ENCODE measurements around the gene NUDT3.

NUDT3 gene

GRCh38 chr6:34316431-34317171 is 75.9 kb downstream of the NUDT3 start:
- no peak overlapping the region for H3K9ac ChIP-seq (ENCODE audit: low read depth in 1 of 2, low read length in 2 of 2)
- H3K9me3 ChIP-seq (ENCODE audit: control insufficient read depth in 2 of 2, low read length in 2 of 2), result no peaks in the 10 kb centered on the region
- H3K4me3 ChIP-seq (ENCODE audit: low read length in 2 of 2), result no peak overlapping the region
- H3K36me3 ChIP-seq (ENCODE audit: control insufficient read depth in 2 of 2, insufficient read depth in 2 of 2, low read length in 2 of 2), result no peaks in the 10 kb centered on the region
- H3K27ac ChIP-seq (ENCODE audit: low read depth in 2 of 2, low read length in 2 of 2), result peak overlapping the region in 1 of 2 donors; percentile 35
- H3K27me3 ChIP-seq (ENCODE audit: control insufficient read depth in 2 of 2, insufficient read depth in 2 of 2, low read length in 2 of 2), result no peaks in the 10 kb centered on the region
- H3K4me1 ChIP-seq (ENCODE audit: control insufficient read depth in 2 of 2, insufficient read depth in 2 of 2, low read length in 2 of 2), result peaks cover 0 to 4% of the 10 kb centered on the region in 2 donors

DNA sequence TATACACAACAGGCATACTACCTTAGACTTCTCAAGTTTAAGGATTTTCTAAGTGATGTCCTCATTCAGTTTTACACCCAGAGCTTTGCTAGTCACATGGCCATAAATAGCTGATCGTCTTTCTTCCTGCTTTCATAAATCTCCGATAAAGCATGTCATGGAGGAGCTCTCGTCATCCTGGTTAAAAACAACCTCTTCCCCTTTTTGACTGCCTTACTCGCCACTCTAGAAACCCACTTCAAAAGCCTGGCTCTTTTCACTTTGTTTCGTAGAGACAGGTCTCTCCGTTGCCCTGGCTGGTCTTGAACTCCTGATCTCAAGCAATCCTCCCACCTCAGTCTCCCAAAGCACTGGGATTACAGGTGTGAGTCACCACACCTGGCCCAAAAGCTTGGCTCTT is 76.7 kb downstream of the NUDT3 start:
- no peaks in the 10 kb centered on the region for H3K9me3 ChIP-seq (ENCODE audit: control insufficient read depth in 2 of 2, low read length in 2 of 2)
- no peaks in the 10 kb centered on the region for H3K27me3 ChIP-seq (ENCODE audit: control insufficient read depth in 2 of 2, insufficient read depth in 2 of 2, low read length in 2 of 2)
- H3K36me3 ChIP-seq (ENCODE audit: control insufficient read depth in 2 of 2, insufficient read depth in 2 of 2, low read length in 2 of 2), result no peaks in the 10 kb centered on the region
- no peak overlapping the region for H3K9ac ChIP-seq (ENCODE audit: low read depth in 1 of 2, low read length in 2 of 2)
- H3K27ac ChIP-seq (ENCODE audit: low read depth in 2 of 2, low read length in 2 of 2), result peak overlapping the region in 1 of 2 donors; percentile 35
- no peak overlapping the region for H3K4me3 ChIP-seq (ENCODE audit: low read length in 2 of 2)
- peaks cover 0 to 4% of the 10 kb centered on the region in 2 donors for H3K4me1 ChIP-seq (ENCODE audit: control insufficient read depth in 2 of 2, insufficient read depth in 2 of 2, low read length in 2 of 2)

- Histone ChIP-seq H3K4me1 (ENCODE audit: control insufficient read depth in 2 of 2, insufficient read depth in 2 of 2, low read length in 2 of 2) (peaks cover 0 to 4% of the 10 kb centered on the region in 2 donors), H3K9ac (ENCODE audit: low read depth in 1 of 2, low read length in 2 of 2) (no peak overlapping the region), H3K9me3 (ENCODE audit: control insufficient read depth in 2 of 2, low read length in 2 of 2) (no peaks in the 10 kb centered on the region), H3K27ac (ENCODE audit: low read depth in 2 of 2, low read length in 2 of 2) (no peak overlapping the region), H3K27me3 (ENCODE audit: control insufficient read depth in 2 of 2, insufficient read depth in 2 of 2, low read length in 2 of 2) (no peaks in the 10 kb centered on the region), H3K36me3 (ENCODE audit: control insufficient read depth in 2 of 2, insufficient read depth in 2 of 2, low read length in 2 of 2) (no peaks in the 10 kb centered on the region), H3K4me3 (ENCODE audit: low read length in 2 of 2) (no peak overlapping the region)
Measured at GRCh38 chr6:34315256-34315655, 77.2 kb downstream of the NUDT3 start.

GRCh38 chr6:34312259-34312658 is 80.2 kb downstream of the NUDT3 start:
- Histone ChIP-seq H3K36me3 (ENCODE audit: control insufficient read depth in 2 of 2, insufficient read depth in 2 of 2, low read length in 2 of 2) (no peaks in the 10 kb centered on the region), H3K4me3 (ENCODE audit: low read length in 2 of 2) (no peak overlapping the region), H3K27ac (ENCODE audit: low read depth in 2 of 2, low read length in 2 of 2) (no peak overlapping the region), H3K9ac (ENCODE audit: low read depth in 1 of 2, low read length in 2 of 2) (no peak overlapping the region), H3K27me3 (ENCODE audit: control insufficient read depth in 2 of 2, insufficient read depth in 2 of 2, low read length in 2 of 2) (no peaks in the 10 kb centered on the region), H3K9me3 (ENCODE audit: control insufficient read depth in 2 of 2, low read length in 2 of 2) (no peaks in the 10 kb centered on the region), H3K4me1 (ENCODE audit: control insufficient read depth in 2 of 2, insufficient read depth in 2 of 2, low read length in 2 of 2) (peaks cover 0 to under 1% of the 10 kb centered on the region in 2 donors)

- H3K4me1 ChIP-seq (ENCODE audit: control insufficient read depth in 2 of 2, insufficient read depth in 2 of 2, low read length in 2 of 2), result no peaks in the 10 kb centered on the region
- H3K9me3 ChIP-seq (ENCODE audit: control insufficient read depth in 2 of 2, low read length in 2 of 2), result no peaks in the 10 kb centered on the region
- no peak overlapping the region for H3K27ac ChIP-seq (ENCODE audit: low read depth in 2 of 2, low read length in 2 of 2)
- no peaks in the 10 kb centered on the region for H3K27me3 ChIP-seq (ENCODE audit: control insufficient read depth in 2 of 2, insufficient read depth in 2 of 2, low read length in 2 of 2)
- H3K36me3 ChIP-seq (ENCODE audit: control insufficient read depth in 2 of 2, insufficient read depth in 2 of 2, low read length in 2 of 2), result no peaks in the 10 kb centered on the region
- H3K4me3 ChIP-seq (ENCODE audit: low read length in 2 of 2), result no peak overlapping the region
- H3K9ac ChIP-seq (ENCODE audit: low read depth in 1 of 2, low read length in 2 of 2), result no peak overlapping the region
Measured at GRCh38 chr6:34310817-34311216, 81.7 kb downstream of the NUDT3 start.

- Histone ChIP-seq H3K27ac (ENCODE audit: low read depth in 2 of 2, low read length in 2 of 2) (no peak overlapping the region), H3K4me1 (ENCODE audit: control insufficient read depth in 2 of 2, insufficient read depth in 2 of 2, low read length in 2 of 2) (no peaks in the 10 kb centered on the region), H3K9ac (ENCODE audit: low read depth in 1 of 2, low read length in 2 of 2) (no peak overlapping the region), H3K36me3 (ENCODE audit: control insufficient read depth in 2 of 2, insufficient read depth in 2 of 2, low read length in 2 of 2) (no peaks in the 10 kb centered on the region), H3K27me3 (ENCODE audit: control insufficient read depth in 2 of 2, insufficient read depth in 2 of 2, low read length in 2 of 2) (no peaks in the 10 kb centered on the region), H3K9me3 (ENCODE audit: control insufficient read depth in 2 of 2, low read length in 2 of 2) (no peaks in the 10 kb centered on the region), H3K4me3 (ENCODE audit: low read length in 2 of 2) (no peak overlapping the region)
Measured at GRCh38 chr6:34308483-34308882, 84.0 kb downstream of the NUDT3 start.

GRCh38 chr6:34305982-34306708 is 86.3 kb downstream of the NUDT3 start:
- Histone ChIP-seq H3K9me3 (ENCODE audit: control insufficient read depth in 2 of 2, low read length in 2 of 2) (no peaks in the 10 kb centered on the region), H3K36me3 (ENCODE audit: control insufficient read depth in 2 of 2, insufficient read depth in 2 of 2, low read length in 2 of 2) (no peaks in the 10 kb centered on the region), H3K4me3 (ENCODE audit: low read length in 2 of 2) (no peak overlapping the region), H3K27ac (ENCODE audit: low read depth in 2 of 2, low read length in 2 of 2) (no peak overlapping the region), H3K9ac (ENCODE audit: low read depth in 1 of 2, low read length in 2 of 2) (no peak overlapping the region), H3K4me1 (ENCODE audit: control insufficient read depth in 2 of 2, insufficient read depth in 2 of 2, low read length in 2 of 2) (peaks cover 0 to 3% of the 10 kb centered on the region in 2 donors), H3K27me3 (ENCODE audit: control insufficient read depth in 2 of 2, insufficient read depth in 2 of 2, low read length in 2 of 2) (no peaks in the 10 kb centered on the region)

DNA sequence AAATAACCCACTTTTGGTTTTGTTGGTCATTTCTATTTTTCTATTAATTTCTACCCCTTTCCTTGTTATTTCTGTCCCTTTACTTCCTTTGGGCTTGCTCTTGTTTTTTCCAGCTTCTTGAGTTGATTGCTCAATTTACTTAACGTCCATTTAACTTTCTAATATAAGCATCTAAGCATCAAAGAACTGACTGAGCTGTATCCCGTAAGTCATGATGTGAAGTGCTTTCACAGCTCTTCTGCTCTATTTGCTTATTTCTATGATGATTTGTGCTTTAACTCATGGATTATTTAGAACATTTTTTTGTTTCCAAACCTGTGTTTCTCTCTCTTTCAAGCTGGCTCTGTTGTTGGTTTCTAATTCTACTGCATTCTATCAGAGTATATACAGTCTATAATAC is 87.0 kb downstream of the NUDT3 start:
- no peaks in the 10 kb centered on the region for H3K9me3 ChIP-seq (ENCODE audit: control insufficient read depth in 2 of 2, low read length in 2 of 2)
- H3K27me3 ChIP-seq (ENCODE audit: control insufficient read depth in 2 of 2, insufficient read depth in 2 of 2, low read length in 2 of 2), result no peaks in the 10 kb centered on the region
- no peak overlapping the region for H3K9ac ChIP-seq (ENCODE audit: low read depth in 1 of 2, low read length in 2 of 2)
- H3K4me3 ChIP-seq (ENCODE audit: low read length in 2 of 2), result no peak overlapping the region
- no peaks in the 10 kb centered on the region for H3K36me3 ChIP-seq (ENCODE audit: control insufficient read depth in 2 of 2, insufficient read depth in 2 of 2, low read length in 2 of 2)
- H3K4me1 ChIP-seq (ENCODE audit: control insufficient read depth in 2 of 2, insufficient read depth in 2 of 2, low read length in 2 of 2), result peaks cover 3% of the 10 kb centered on the region in 2 donors
- H3K27ac ChIP-seq (ENCODE audit: low read depth in 2 of 2, low read length in 2 of 2), result no peak overlapping the region

DNA sequence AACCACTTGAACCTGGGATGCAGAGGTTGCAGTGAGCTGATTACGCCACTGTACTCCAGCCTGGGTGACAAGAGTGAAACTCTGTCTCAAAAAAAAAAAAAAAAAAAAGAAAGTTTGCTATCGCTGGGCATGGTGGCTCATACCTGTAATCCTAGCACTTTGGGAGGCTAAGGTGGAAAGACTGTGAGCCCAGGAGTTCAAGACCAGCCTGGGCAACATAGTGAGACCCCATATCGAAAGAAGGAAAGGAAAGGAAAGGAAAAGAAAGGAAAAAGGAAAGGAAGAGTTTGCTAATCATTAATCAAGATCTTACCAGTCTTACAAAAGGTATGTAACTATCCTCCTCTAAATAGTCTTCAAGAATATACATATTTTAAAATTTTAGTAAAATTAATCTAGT is 88.3 kb downstream of the NUDT3 start:
- Histone ChIP-seq H3K9ac (ENCODE audit: low read depth in 1 of 2, low read length in 2 of 2) (no peak overlapping the region), H3K27ac (ENCODE audit: low read depth in 2 of 2, low read length in 2 of 2) (no peak overlapping the region), H3K4me1 (ENCODE audit: control insufficient read depth in 2 of 2, insufficient read depth in 2 of 2, low read length in 2 of 2) (peaks cover 3% of the 10 kb centered on the region in 2 donors), H3K9me3 (ENCODE audit: control insufficient read depth in 2 of 2, low read length in 2 of 2) (no peaks in the 10 kb centered on the region), H3K27me3 (ENCODE audit: control insufficient read depth in 2 of 2, insufficient read depth in 2 of 2, low read length in 2 of 2) (no peaks in the 10 kb centered on the region), H3K36me3 (ENCODE audit: control insufficient read depth in 2 of 2, insufficient read depth in 2 of 2, low read length in 2 of 2) (no peaks in the 10 kb centered on the region), H3K4me3 (ENCODE audit: low read length in 2 of 2) (no peak overlapping the region)

- Histone ChIP-seq H3K4me3 (ENCODE audit: low read length in 2 of 2) (no peak overlapping the region), H3K36me3 (ENCODE audit: control insufficient read depth in 2 of 2, insufficient read depth in 2 of 2, low read length in 2 of 2) (no peaks in the 10 kb centered on the region), H3K9ac (ENCODE audit: low read depth in 1 of 2, low read length in 2 of 2) (no peak overlapping the region), H3K4me1 (ENCODE audit: control insufficient read depth in 2 of 2, insufficient read depth in 2 of 2, low read length in 2 of 2) (peaks cover 3% of the 10 kb centered on the region in 2 donors), H3K27me3 (ENCODE audit: control insufficient read depth in 2 of 2, insufficient read depth in 2 of 2, low read length in 2 of 2) (no peaks in the 10 kb centered on the region), H3K27ac (ENCODE audit: low read depth in 2 of 2, low read length in 2 of 2) (no peak overlapping the region), H3K9me3 (ENCODE audit: control insufficient read depth in 2 of 2, low read length in 2 of 2) (no peaks in the 10 kb centered on the region)
Measured at GRCh38 chr6:34302929-34303328, 89.5 kb downstream of the NUDT3 start.

Measured in mucosa of rectum (tissue), 2 donors.